DOHH2 (cell line): ENCODE results near the gene AP1AR.

ENCODE experiments used
- EZH2phosphoT487 ChIP-seq: fragments of 200-600 bp; sonication (generic); IDR thresholded peaks from 2 replicates; pipeline ENCODE4 v1.6.1; 2017; ENCODE audit warnings: borderline replicate concordance, mild to moderate bottlenecking, antibody characterized with exemption, low read length, moderate library complexity, mixed read lengths
- TF ChIP-seq, protein P1 (sequence below): fragments of 200-600 bp; sonication (generic); IDR thresholded peaks from one replicate; pipeline ENCODE4 v1.5.1; 2014; ENCODE audit warnings: antibody characterized with exemption, mild to moderate bottlenecking, low read depth, low read length; ENCODE audit not compliant: poor library complexity, severe bottlenecking

DNA sequence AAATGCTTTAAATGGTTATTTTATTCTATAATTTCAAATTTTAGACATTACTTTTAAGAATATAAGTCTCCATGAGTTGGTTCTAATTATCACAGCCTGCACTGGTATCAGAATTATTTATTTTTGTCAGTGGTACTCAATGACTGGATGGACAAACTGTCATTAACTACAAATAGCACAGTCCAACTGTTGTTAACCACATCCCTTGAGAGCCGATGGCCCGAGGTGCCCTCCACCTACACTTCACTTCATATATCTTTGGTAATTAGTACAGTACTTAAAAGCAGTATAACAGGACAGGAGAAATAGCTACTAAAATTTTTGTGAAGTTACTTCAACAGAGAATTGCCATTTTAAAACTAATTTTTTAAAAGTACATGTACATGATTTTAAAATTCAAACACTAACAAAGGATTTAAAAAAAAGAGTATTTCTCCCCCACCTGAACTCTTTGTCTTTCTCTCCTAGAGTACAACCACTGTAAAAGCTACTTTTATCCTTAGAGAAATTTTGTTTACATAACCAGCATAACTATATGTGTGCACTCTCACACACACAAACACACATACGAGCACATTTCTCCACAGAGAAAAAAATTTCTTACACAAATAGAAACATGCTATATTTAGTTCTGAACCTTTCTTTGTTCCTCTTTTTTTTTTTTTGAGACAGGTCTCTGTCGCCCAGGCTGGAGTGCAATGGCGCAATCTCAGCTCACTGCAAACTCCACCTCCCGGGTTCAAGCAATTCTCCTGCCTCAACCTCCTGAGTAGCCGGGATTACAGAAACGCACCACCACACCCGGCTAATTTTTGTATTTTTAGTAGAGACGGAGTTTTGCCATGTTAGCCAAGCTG is 47.7 kb downstream of the AP1AR start:
- TF ChIP-seq, protein P1, sequence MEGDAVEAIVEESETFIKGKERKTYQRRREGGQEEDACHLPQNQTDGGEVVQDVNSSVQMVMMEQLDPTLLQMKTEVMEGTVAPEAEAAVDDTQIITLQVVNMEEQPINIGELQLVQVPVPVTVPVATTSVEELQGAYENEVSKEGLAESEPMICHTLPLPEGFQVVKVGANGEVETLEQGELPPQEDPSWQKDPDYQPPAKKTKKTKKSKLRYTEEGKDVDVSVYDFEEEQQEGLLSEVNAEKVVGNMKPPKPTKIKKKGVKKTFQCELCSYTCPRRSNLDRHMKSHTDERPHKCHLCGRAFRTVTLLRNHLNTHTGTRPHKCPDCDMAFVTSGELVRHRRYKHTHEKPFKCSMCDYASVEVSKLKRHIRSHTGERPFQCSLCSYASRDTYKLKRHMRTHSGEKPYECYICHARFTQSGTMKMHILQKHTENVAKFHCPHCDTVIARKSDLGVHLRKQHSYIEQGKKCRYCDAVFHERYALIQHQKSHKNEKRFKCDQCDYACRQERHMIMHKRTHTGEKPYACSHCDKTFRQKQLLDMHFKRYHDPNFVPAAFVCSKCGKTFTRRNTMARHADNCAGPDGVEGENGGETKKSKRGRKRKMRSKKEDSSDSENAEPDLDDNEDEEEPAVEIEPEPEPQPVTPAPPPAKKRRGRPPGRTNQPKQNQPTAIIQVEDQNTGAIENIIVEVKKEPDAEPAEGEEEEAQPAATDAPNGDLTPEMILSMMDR, result no peak
- no peak for TF ChIP-seq EZH2phosphoT487
